ENCODE measurements around the gene MAD2L1BP. TPM values are rescaled to one million over a fixed set of nuclear protein-coding genes. Genes with fewer than 3 reads are reported as not detected.

Gene MAD2L1BP
- total RNA-seq, 1 donor from 2014 or later = 31.8 TPM

DNA sequence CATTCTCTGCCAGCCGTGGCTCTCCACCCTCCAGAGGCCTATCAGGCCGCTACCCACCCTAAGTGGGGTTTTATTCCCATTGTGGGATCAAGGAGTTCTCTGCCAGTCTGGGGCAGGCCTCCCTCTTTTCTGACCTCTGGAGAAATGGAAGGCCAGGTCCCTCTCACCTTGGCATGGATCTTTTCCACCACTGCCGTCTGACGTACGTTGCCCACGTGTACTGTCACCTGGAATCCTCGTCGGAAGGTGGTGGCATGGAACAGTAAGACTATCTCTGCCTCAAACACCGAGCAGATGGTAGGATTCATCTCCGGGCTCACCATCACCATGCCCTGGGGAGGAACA lies 13.8 kb upstream of the MAD2L1BP start:
- no peak for DNase-seq (ENCODE audit: low spot score, unreplicated experiment)
- Mint-ChIP-seq H3K4me3 (ENCODE audit: low read depth) (no peak overlapping the region), H3K27me3 (no peaks in the 10 kb centered on the region), H3K36me3 (ENCODE audit: insufficient read depth) (peaks cover 19% of the 10 kb centered on the region), H3K4me1 (ENCODE audit: low read depth) (peaks cover under 1% of the 10 kb centered on the region), H3K27ac (no peak overlapping the region), H3K9me3 (ENCODE audit: low read depth) (no peaks in the 10 kb centered on the region)
- TF ChIP-seq, protein P1, sequence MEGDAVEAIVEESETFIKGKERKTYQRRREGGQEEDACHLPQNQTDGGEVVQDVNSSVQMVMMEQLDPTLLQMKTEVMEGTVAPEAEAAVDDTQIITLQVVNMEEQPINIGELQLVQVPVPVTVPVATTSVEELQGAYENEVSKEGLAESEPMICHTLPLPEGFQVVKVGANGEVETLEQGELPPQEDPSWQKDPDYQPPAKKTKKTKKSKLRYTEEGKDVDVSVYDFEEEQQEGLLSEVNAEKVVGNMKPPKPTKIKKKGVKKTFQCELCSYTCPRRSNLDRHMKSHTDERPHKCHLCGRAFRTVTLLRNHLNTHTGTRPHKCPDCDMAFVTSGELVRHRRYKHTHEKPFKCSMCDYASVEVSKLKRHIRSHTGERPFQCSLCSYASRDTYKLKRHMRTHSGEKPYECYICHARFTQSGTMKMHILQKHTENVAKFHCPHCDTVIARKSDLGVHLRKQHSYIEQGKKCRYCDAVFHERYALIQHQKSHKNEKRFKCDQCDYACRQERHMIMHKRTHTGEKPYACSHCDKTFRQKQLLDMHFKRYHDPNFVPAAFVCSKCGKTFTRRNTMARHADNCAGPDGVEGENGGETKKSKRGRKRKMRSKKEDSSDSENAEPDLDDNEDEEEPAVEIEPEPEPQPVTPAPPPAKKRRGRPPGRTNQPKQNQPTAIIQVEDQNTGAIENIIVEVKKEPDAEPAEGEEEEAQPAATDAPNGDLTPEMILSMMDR (IDR thresholded peaks at IDR 0.05; ENCODE audit: unreplicated experiment) = no peak

DNA sequence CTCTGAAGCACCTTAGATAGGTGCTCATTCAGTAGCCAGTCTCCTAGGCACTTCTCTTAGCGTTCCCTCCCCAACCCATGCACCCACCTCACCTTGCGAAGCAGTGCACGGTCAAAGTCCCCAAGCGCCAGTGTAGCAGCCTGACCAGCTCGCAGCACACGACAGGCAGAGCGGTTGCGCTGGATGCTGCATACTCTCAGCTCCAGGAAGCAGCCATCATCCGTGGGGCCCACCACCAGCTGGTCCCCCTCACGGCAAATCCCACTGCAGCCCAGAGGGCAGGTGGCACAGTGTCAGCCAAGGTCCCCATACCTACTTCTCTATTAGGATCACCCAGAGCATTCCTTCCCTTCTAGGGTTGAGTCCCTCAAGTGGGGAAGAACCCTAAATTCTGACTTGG lies 13.1 kb upstream of the MAD2L1BP start:
- Mint-ChIP-seq H3K27ac (no peak overlapping the region), H3K4me1 (ENCODE audit: low read depth) (peaks cover 6% of the 10 kb centered on the region), H3K9me3 (ENCODE audit: low read depth) (no peaks in the 10 kb centered on the region), H3K27me3 (no peaks in the 10 kb centered on the region), H3K36me3 (ENCODE audit: insufficient read depth) (peaks cover 19% of the 10 kb centered on the region), H3K4me3 (ENCODE audit: low read depth) (no peak overlapping the region)
- no peak for DNase-seq (ENCODE audit: low spot score, unreplicated experiment)
- TF ChIP-seq, protein P1 (IDR thresholded peaks at IDR 0.05; ENCODE audit: unreplicated experiment) = no peak

DNA sequence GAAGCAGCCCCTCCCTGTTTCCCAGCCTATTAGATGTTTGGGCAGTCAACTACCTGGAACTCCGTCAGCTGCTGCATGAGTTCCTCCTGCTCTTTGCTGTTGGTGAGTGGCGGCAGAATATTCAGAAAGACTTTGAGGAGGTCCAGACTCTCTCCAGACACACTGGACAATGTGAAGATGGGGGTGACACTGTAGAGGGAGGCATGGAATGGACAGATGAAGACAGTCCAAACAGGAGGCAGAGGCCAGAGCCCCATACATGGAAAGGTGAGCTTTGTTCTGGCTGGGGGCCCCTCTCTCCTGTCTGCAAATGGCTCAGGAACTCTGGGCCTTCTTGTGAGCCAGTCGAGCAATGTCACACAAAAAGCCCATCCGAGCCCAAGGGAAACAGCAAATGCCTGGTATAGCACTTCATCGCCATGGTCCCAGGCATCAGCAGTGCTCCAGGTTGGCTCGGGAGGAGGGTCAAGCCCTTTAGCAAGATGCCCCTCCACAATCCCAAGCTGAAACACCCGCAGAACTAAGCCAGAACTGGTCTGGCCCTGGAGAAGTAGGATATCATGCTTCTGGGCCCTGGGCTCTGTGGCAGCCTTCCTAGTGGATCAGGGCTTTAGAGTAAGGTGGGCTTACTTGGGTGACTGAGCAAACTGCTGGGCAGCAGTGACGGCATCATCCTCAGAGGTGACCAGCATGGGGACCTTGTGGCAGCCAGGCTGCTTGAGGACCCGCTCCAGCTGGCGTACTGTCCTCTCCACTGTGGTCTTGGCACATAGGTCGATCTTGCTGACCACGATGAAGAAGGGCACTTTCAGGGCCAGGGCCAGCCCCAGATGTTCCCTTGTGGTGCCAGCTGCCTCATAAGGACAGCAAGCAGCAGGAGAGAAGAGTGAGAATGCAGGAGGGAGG lies 11.5 kb upstream of the MAD2L1BP start:
- Mint-ChIP-seq H3K27me3 (no peaks in the 10 kb centered on the region), H3K9me3 (ENCODE audit: low read depth) (no peaks in the 10 kb centered on the region), H3K4me3 (ENCODE audit: low read depth) (no peak overlapping the region), H3K27ac (no peak overlapping the region), H3K4me1 (ENCODE audit: low read depth) (peaks cover 10% of the 10 kb centered on the region), H3K36me3 (ENCODE audit: insufficient read depth) (peaks cover 19% of the 10 kb centered on the region)
- no peak for DNase-seq (ENCODE audit: low spot score, unreplicated experiment)
- TF ChIP-seq, protein P1 (IDR thresholded peaks at IDR 0.05; ENCODE audit: unreplicated experiment) = no peak

DNA sequence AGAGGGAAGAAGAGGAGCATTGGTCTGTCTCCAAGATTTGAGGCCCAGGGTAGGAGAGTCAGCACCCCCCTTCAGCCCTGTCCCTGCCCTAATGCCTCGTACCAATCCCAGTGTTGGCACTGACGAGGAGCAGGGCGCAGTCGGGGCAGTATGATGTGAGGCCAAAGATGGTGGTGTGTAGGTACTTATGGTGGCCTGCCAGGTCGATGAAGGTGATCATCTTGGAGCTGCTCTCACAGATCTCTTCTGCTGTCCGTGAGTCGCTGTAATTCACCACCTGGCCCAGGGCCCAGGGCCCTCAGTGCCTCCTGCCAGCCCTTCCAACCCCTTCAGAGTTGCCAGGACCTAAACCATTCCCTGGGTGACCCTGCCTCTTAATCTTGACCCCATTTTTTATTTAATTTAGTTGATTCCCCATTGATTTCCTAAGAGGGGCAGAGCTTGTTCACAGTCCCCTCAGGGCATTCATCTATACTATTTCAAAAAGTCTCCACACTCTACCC lies 10.8 kb upstream of the MAD2L1BP start:
- Mint-ChIP-seq H3K4me1 (ENCODE audit: low read depth) (peaks cover 10% of the 10 kb centered on the region), H3K27ac (no peak overlapping the region), H3K9me3 (ENCODE audit: low read depth) (no peaks in the 10 kb centered on the region), H3K27me3 (no peaks in the 10 kb centered on the region), H3K4me3 (ENCODE audit: low read depth) (no peak overlapping the region), H3K36me3 (ENCODE audit: insufficient read depth) (peaks cover 19% of the 10 kb centered on the region)
- DNase-seq (ENCODE audit: low spot score, unreplicated experiment) = no peak
- TF ChIP-seq, protein P1 (IDR thresholded peaks at IDR 0.05; ENCODE audit: unreplicated experiment) = no peak

DNA sequence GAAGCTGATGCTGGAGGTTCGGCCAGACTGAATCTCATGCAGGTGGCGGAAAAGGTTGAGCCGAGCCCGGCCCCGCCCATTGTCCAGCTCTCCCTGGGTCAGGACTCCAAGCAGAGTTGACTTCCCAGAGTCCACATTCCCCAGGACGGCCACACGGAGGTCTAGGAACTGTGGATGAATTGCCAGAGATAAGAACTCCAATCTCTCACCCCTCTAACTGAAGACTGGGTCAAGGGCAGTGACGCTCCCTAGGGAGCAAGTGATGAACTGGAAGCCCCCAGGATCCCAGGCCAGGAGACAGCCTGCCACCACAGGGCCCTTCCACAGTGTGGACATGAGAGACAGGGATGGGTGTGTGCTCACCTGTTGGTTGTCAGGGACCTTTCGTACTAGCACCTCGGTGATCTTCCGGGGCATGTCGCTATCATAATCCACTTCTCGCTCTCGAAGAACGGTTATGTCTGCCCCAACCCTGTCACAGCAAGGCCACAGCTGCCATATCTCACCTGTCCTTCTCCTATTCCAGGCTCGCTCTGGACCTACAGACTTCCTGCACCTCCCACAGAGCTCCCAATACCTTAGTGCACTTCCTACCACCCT lies 10.1 kb upstream of the MAD2L1BP start:
- Mint-ChIP-seq H3K9me3 (ENCODE audit: low read depth) (no peaks in the 10 kb centered on the region), H3K27me3 (no peaks in the 10 kb centered on the region), H3K4me1 (ENCODE audit: low read depth) (peaks cover 12% of the 10 kb centered on the region), H3K27ac (no peak overlapping the region), H3K36me3 (ENCODE audit: insufficient read depth) (peaks cover 19% of the 10 kb centered on the region), H3K4me3 (ENCODE audit: low read depth) (no peak overlapping the region)
- TF ChIP-seq, protein P1 (IDR thresholded peaks at IDR 0.05; ENCODE audit: unreplicated experiment) = no peak
- DNase-seq (ENCODE audit: low spot score, unreplicated experiment) = no peak
